ENCODE data around the gene RNF145.

Gene RNF145

GRCh38 chr5:159179529-159180305 lies 29.6 kb downstream of the RNF145 start:
- no peak overlapping the region for H3K4me3 ChIP-seq (replicated peaks in 1 of 2; ENCODE audit: low read depth in 2 of 2, low read length in 2 of 2)

GRCh38 chr5:159178978-159179377 lies 30.4 kb downstream of the RNF145 start:
- H3K4me3 ChIP-seq (replicated peaks in 1 of 2; ENCODE audit: low read depth in 2 of 2, low read length in 2 of 2): no peak overlapping the region
- peak; percentile 98 to 99 for DNase-seq (ENCODE audit: low read depth in 2 of 2)
- no peak for TF ChIP-seq CTCF (IDR thresholded peaks at IDR 0.05; ENCODE audit: low read depth, low read length)

More at GRCh38 chr5:159179529-159180305, 29.6 kb downstream of the RNF145 start:
- no peak for TF ChIP-seq CTCF (IDR thresholded peaks at IDR 0.05; ENCODE audit: low read depth, low read length)
- no peak for DNase-seq (ENCODE audit: low read depth in 2 of 2)

- no peak for TF ChIP-seq CTCF (IDR thresholded peaks at IDR 0.05; ENCODE audit: low read depth, low read length)
- no peak overlapping the region for H3K4me3 ChIP-seq (replicated peaks in 1 of 2; ENCODE audit: low read depth in 2 of 2, low read length in 2 of 2)
- DNase-seq (ENCODE audit: low read depth in 2 of 2): peak in 1 of 2 donors; percentile 62
Measured at GRCh38 chr5:159175547-159175946, 33.8 kb downstream of the RNF145 start.

- TF ChIP-seq CTCF (IDR thresholded peaks at IDR 0.05; ENCODE audit: low read depth, low read length): no peak
- no peak overlapping the region for H3K4me3 ChIP-seq (replicated peaks in 1 of 2; ENCODE audit: low read depth in 2 of 2, low read length in 2 of 2)
- peak; percentile 48 to 63 for DNase-seq (ENCODE audit: low read depth in 2 of 2)
Measured at GRCh38 chr5:159174511-159175168, 34.7 kb downstream of the RNF145 start.

GRCh38 chr5:159171274-159171673 lies 38.1 kb downstream of the RNF145 start:
- no peak for DNase-seq (ENCODE audit: low read depth in 2 of 2)
- TF ChIP-seq CTCF (IDR thresholded peaks at IDR 0.05; ENCODE audit: low read depth, low read length): no peak
- H3K4me3 ChIP-seq (replicated peaks in 1 of 2; ENCODE audit: low read depth in 2 of 2, low read length in 2 of 2): no peak overlapping the region

GRCh38 chr5:159170021-159170420 lies 39.3 kb downstream of the RNF145 start:
- no peak overlapping the region for H3K4me3 ChIP-seq (replicated peaks in 1 of 2; ENCODE audit: low read depth in 2 of 2, low read length in 2 of 2)
- no peak for TF ChIP-seq CTCF (IDR thresholded peaks at IDR 0.05; ENCODE audit: low read depth, low read length)
- no peak for DNase-seq (ENCODE audit: low read depth in 2 of 2)

Measured in cardiac fibroblast (primary cell).